Bone marrow (tissue), 2 donors: Measurements from ENCODE around the gene LIN28A.
"Not testable (repeated sequence)": the region's sequence is repeated elsewhere in the genome, so short reads cannot be mapped to it uniquely, and the experiment has no call there.

ENCODE experiments used
- DNase-seq, 2 donors: peaks; one replicate each; lab custom pipeline; 2025; lab: John Stamatoyannopoulos, UW

The LIN28A gene

GRCh38 chr1:26410706-26411623 lies at the start of gene LIN28A:
Gene LIN28A, plus strand, starts transcription at chr1:26410817. Its CDS starts 75 bp downstream, at chr1:26410892.
- no peak for DNase-seq

GRCh38 chr1:26361605-26362122 lies 49.0 kb upstream of the LIN28A start:
- DNase-seq = no peak

- DNase-seq = no peak
Observed at GRCh38 chr1:26362331-26362730, 48.3 kb upstream of the LIN28A start.

GRCh38 chr1:26363549-26364448 lies 46.8 kb upstream of the LIN28A start:
- DNase-seq = peak; percentile 51 to 83

- no peak for DNase-seq
Observed at GRCh38 chr1:26364956-26365355, 45.7 kb upstream of the LIN28A start.

GRCh38 chr1:26367441-26367840 lies 43.2 kb upstream of the LIN28A start:
- DNase-seq = no peak

- no peak for DNase-seq
Observed at GRCh38 chr1:26368006-26368405, 42.6 kb upstream of the LIN28A start.

- DNase-seq = no peak
Observed at GRCh38 chr1:26368486-26368885, 42.1 kb upstream of the LIN28A start.

GRCh38 chr1:26370591-26371382 lies 39.8 kb upstream of the LIN28A start:
- DNase-seq = no peak

- DNase-seq = no peak
Observed at GRCh38 chr1:26372039-26372438, 38.6 kb upstream of the LIN28A start.

- not testable (repeated sequence) for DNase-seq
Observed at GRCh38 chr1:26372611-26373010, 38.0 kb upstream of the LIN28A start, which contains the start of gene ZNF683. Gene ZNF683, minus strand, starts transcription at chr1:26372750. Its CDS starts 4,179 bp downstream, at chr1:26368571.

GRCh38 chr1:26373281-26373680 lies 37.3 kb upstream of the LIN28A start:
- no peak for DNase-seq

GRCh38 chr1:26373789-26374188 lies 36.8 kb upstream of the LIN28A start:
- no peak for DNase-seq

GRCh38 chr1:26374361-26374760 lies 36.3 kb upstream of the LIN28A start:
- not testable (repeated sequence) for DNase-seq

- DNase-seq = peak in 1 of 2 donors; percentile 64
Observed at GRCh38 chr1:26375081-26375480, 35.5 kb upstream of the LIN28A start.

- no peak for DNase-seq
Observed at GRCh38 chr1:26376050-26376449, 34.6 kb upstream of the LIN28A start.

GRCh38 chr1:26378088-26378878 lies 32.3 kb upstream of the LIN28A start:
- peak; percentile 13 to 95 for DNase-seq

- DNase-seq = no peak
Observed at GRCh38 chr1:26378879-26379251, 31.8 kb upstream of the LIN28A start.

GRCh38 chr1:26384076-26384475 lies 26.5 kb upstream of the LIN28A start:
- no peak for DNase-seq

- DNase-seq = not testable (repeated sequence)
Observed at GRCh38 chr1:26385063-26385462, 25.6 kb upstream of the LIN28A start.

- no peak for DNase-seq
Observed at GRCh38 chr1:26387447-26387846, 23.2 kb upstream of the LIN28A start.
